GM21529 (cell line): ENCODE data around the gene CLN3.
A peak's percentile ranks its signal among the peaks of the same experiment; 100 is the strongest.
"Not testable (repeated sequence)": the region's sequence is repeated elsewhere in the genome, so short reads cannot be mapped to it uniquely, and the experiment has no call there.

ENCODE experiments used
- ATAC-seq: cut with Tn5 transposase; IDR thresholded peaks from one replicate; pipeline ENCODE4 v1.9.1; 2021; ENCODE audit not compliant: unreplicated experiment

CLN3 gene

DNA sequence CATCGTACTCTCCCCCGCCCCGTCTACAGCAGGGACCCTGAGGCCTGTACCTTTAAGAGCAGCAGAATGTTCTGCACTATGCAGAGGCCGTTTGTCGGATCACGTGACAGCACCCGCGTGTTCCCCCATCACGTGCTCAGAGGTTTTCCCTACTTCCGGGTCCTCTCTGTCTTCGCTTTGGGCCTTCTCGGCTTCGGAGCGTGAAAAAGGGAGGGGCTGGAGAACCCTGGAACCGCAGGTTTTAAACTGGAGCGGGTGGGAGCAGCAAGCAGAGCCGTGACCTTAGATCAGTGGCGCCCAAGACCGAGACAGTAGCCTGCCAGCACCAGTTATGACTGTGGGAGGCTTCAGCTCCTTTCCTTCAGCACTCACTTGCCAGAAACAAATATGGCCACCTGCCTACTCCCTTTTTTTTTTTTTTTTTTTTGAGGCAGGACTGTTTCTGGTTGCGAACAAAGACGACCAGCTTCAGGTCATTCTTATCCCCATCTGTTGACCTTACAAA lies at the start of gene CLN3:
Gene CLN3, minus strand, starts transcription at position 105 of the 505 bp plus-strand sequence. CDS start 315 bp downstream, outside the sequence.
- peak; percentile 61 for ATAC-seq

- ATAC-seq = no peak
These were observed 48.5 kb upstream of the CLN3 start for GRCh38 chr16:28540346-28540745.

DNA sequence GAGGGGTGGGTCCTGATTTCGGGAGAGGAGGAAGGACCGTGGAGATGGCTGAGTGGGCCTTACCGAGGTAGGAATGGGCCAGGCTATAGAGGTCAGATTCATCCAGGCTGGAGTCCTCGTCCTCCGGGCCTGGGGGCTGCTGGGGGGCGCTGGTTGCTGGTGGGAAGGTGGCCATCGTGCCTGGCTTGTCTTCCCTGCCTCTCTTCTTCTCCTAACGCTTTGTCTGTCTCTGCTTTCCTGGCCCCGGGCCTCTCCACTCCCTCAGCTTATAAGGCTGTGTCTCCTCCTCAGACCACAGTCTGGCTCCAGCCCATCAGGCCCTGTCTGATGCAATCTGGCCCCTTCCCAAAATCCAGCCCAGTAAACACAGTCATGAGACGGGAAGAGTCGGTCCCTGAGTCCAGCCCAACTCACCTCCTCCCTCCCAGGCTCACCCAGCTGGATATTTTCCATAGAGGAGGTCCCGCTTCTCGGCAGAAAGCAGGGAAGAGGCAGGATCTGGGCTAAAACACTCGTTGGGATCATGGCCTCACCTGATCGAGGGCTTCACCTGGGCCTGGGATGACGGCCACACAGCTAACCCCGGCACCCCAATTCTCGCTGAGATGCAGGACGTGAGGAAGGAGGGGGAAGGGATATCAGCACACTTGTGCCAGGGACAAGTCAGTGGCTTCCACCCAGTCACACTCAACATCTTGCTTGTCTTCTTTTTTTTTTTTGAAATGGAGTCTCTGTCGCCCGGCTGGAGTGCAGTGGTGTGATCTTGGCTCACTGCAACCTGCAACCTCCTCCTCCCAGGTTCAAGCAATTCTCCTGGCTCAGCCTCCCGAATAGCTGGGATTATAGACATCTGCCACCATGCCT lies 47.1 kb upstream of the CLN3 start, which contains the start of gene NUPR1:
Gene NUPR1, minus strand, starts transcription at position 242 of the 864 bp plus-strand sequence. Its CDS starts 67 bp downstream, at position 175.
- ATAC-seq = no peak

DNA sequence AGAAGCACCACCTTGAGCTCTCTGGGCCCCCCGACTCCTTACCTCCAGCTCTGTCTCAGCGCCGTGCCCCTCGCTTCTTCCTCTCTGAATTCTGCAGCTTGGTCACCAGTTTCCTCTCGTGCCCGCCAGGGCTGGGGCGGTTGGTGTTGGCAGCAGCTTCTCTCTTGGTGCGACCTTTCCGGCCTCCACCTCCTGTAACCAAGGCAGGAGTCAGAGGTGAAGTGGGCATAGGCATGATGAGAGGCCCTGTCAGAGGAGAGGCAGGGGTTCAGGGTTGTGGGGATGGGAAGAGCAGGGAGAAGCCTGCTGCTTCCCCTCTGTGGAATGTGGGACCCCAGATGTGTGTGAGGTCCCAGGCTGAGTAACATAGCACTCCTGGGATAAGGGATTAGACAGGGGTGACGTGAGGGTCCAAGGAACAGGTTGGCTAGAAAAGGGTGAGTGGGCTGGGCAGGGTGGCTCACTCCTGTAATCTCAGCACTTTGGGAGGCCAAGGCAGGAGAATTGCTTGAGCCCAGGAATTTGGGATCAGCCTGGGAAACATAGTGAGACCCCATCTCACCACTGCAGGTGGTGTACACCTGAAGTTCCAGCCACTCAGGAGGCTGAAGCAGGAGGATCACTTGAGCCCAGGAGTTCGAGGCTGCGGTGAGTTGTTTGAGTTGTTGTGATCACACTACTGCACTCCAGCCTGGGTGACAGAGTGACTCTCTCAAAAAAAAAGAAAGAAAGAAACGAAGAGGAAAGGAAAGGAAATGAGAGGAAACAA lies 46.3 kb upstream of the CLN3 start:
- no peak for ATAC-seq

DNA sequence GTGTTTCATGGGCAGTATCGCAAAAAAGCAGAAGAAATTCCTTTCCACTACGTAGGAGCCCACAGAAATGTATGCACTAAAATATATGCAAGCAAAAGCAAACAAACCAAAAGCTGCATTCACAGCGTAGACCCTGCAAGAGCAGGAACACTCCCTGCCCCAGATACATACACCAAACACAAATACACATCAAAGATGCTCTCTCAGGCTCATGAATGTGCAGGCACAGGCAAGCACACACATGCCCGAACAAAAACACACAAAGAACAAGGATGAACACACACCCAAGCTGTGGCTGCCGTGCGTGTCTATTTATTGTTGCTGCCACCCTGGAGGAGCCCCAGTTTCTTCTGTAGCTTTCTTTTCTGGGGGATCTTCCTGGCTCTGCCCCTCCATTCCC lies 45.2 kb upstream of the CLN3 start:
- no peak for ATAC-seq

DNA sequence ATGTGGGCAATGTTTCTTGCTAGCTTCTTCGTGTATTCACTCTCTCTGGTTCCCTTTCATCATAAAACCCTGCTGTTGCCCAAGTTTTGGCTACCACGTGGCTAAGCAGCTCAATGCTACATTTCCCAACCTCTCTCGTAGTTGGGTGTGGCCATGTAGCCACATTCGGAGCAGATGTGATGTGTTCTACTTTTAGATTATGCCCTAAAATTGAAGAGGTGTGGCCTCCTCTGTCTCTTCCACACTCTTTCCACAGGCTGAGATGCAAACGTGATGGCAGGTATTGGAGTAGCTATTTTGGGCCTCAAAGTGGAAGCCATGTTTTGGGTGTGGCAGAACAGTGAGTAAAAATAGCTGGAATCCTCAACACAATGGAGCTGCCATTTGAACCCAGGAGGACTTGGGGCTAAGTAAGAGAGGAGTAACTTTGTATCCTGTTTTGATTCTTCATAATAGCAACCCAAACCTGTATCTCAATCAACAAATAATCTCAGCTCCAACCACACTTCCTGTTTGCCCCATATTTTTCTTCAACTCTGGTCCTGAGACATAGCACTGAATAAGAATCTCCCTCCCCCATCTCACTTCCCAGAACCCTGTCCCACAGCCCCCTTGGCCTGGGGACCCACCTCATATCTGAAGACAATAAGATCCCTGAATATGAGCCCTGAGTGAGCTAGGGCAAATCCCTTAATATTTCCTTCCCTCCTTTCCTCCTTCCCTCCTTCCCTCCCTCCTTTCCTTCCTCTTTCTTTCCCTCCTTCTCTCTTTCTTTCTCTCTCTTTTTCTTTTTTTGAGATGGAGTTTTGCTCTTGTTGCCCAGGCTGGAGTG lies 42.9 kb upstream of the CLN3 start:
- ATAC-seq = no peak

DNA sequence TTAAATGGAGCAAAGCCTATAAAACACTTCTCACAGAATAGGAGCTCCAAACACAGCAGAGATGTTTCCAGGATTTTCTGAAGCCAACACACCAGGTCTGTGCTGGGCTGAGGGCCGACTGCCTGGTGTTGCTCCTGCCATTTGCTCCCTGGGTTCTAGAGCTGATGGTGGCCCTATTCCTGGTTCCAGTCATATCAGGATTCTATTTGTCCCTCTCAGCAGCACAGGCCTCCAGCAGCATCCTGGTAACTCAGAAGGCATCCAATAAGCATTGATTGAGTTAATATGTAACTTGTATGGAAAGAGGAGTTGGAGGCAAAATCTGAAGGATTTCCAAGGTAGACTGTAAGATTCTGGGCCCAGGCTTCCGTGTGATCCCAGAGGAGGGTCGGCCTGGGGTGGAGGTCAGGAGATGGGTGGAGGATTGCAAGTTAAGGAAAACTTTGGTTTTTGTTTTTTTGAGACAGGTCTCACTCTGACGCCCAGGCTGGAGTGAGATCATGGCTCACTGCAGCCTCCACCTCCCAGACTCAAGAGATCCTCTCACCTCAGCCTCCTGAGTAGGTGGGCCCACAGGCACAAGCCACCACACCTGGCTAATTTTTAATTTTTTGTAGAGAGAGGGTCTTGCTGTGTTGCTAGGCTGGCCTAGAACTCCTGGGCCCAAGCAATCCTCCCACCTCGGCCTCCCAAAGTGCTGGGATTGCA lies 41.2 kb upstream of the CLN3 start:
- no peak for ATAC-seq

DNA sequence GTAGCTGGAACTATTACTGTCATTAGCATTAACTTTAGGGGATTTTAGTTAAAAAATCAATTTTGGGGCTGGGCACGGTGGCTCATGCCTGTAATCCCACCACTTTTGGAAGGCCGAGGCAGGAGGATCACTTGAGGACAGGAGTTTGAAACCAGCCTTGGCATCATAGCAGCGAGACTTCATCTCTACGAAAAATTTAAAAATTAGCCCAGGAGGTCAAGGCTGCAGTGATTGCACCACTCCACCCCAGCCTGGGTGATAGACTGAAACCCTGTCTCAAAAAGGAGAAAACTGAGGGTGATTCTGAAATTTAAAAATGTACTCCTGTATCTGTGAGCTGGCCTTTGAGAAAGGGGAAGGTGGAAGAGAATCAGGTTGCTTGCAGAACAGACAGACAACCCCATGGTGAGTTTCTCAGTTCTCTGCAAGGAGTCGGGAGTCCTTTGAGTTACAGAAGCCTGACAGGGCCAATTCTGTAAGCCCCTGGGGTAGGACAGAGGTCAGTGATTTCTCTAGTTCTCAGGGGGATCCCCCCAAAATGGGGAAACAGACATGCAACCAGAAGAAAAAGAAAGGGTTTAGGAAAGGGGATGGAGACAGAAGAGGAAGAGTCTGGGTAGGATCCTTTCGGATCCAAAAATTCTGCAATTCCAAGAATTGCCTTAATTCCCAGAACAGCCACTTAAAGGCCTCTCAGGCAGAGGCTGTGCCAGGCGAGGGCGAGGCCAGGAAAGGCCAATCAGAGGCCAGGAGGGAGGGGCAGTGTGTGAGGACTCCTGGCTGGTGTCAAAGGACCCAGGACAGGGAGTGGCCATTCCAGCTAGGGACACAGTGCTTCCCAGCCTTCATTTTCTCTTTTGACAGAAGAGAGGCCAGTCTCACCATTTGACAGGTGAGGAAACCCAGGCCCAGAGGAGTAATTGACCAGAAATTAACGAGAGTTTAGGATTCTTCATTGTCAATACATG lies 40.2 kb upstream of the CLN3 start:
- no peak for ATAC-seq

GRCh38 chr16:28529124-28529523 lies 37.2 kb upstream of the CLN3 start:
- no peak for ATAC-seq

DNA sequence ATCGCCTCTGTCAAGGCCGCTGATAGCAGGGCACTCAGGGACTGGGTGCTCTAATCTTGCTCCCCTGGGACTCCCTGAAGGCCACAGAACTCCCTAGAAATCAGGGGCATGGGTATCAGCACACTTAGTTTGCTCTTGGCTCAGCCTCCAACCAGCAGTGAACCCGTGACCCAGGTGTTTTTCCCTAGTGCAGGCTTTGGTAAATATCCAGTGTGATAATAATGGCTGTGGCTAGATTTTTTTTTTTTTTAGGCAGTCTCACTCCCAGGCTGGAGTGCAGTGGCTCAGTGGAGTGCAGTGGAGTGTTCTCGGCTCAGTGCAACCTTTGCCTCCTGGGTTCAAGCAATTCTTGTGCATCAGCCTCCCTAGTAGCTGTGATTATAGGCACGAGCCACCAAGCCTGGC lies 36.6 kb upstream of the CLN3 start:
- ATAC-seq = no peak

DNA sequence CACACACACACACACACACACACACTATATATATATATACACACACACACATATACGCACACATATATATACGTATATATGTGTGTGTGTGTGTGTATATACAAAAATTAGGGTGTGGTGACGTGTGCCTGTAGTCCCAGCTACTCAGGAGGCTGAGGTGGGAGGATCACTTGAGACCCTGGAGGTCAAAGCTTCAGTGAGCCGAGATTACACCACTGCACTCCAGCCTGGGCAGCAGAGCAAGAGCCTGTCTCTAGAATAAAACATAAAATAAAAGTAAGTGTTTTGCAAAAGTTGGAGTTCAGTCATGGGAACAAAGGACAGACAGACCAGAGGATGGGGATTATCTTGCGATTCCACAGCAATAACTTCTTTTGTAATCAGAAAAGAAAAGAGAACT lies 36.1 kb upstream of the CLN3 start:
- ATAC-seq = no peak

- ATAC-seq = not testable (repeated sequence)
These were observed 35.4 kb upstream of the CLN3 start for GRCh38 chr16:28527100-28527785.

DNA sequence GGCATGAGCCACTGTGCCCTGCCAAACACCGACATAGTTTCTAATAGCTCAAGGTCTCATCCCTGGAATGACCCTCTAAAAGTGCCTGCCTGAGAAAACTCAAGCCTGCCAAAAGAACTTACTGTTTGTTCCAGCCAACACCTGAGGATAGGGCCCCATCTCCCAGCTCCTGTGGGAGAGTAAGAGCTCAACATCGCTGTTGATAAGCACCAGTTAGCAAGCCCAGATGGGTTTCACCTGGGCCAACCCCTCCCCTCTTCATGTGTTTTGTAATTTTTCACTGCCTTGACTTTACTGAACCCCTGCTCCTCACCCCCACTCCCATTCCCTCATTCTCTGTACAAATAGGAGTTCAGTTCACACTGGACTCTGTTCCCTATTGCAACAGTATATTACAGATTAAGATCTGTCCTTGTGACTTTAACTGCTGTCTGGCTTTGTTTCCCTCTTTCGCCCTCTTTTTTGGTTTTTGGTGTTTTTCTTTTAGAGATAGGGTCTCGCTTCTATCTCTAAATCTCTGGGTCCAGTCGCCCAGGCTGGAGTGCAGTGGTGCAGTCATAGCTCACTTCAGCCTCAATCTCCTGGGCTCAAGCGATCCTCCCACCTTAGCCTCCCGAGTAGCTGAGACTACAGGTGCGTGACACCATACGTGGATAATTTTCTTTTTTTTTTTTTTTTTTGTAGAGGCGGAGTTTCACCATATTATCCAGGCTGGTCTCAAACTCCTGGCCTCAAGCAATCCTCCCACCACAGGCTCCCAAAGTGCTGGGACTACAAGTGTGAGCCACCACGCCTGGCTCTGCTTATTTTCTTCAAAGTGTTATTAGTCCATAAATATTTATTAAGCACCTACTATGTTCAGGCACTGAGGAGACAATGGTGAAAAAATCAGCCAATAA lies 34.6 kb upstream of the CLN3 start:
- ATAC-seq = no peak

DNA sequence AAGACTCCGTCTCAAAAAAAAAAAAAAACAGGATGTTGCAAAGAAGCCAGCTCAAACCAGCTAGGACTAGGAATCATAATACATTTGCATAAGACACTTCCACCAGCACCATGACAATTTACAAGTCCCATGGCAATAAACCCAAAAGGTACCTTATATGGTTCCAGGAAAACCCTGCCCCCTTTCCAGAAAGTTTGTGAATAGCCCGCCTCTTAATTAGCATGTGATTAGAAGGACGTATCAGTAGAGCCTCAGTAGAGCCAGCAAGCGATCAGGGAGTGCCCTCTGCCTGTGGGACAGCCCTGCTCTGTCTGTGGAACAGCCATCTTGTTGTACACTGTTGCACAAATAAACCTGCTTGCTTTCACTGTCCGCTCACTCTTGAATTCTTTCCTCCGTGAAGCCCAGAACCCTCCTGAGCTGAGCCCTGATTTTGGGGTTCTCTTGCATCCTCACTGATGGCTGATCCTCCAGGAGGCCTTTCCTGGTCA lies 32.9 kb upstream of the CLN3 start:
- no peak for ATAC-seq

- no peak for ATAC-seq
These were observed 30.9 kb upstream of the CLN3 start for GRCh38 chr16:28522792-28523191.

DNA sequence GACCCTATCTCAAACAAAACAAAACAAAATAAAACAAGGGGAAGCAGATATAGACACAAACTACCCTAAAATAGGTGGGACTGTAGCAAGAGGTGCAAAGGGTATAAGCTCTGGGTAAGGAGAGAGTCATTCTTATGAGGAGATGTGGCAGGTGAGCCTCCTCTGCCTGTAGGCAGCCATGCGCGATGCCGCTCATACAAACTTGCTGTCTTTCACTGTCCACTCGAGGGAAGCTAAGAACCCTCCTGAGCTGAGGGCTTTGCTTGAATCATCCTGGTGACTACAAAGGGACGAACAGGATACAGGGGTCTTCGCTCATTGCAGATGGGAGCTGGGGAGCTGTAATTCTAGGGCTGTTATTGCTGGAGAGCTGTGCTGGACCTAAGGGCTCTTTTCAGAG lies 29.6 kb upstream of the CLN3 start:
- no peak for ATAC-seq

GRCh38 chr16:28520672-28521071 lies 28.8 kb upstream of the CLN3 start:
- ATAC-seq = no peak
